ENCODE data around the gene NBEA.

Gene NBEA

GRCh38 chr13:35449821-35450220 lies 507.8 kb downstream of the NBEA start:
- no peak for DNase-seq

- no peak for DNase-seq
Observed at GRCh38 chr13:35455022-35455421, 513.0 kb downstream of the NBEA start.

GRCh38 chr13:35457258-35457657 lies 515.2 kb downstream of the NBEA start:
- no peak for DNase-seq

GRCh38 chr13:35460061-35460460 lies 518.0 kb downstream of the NBEA start:
- DNase-seq, result no peak

- no peak for DNase-seq
Observed at GRCh38 chr13:35465371-35465770, 523.3 kb downstream of the NBEA start.

GRCh38 chr13:35468195-35468594 lies 526.1 kb downstream of the NBEA start:
- DNase-seq, result no peak

- no peak for DNase-seq
Observed at GRCh38 chr13:35469806-35470525, 527.9 kb downstream of the NBEA start.

GRCh38 chr13:35470671-35471661 lies 528.9 kb downstream of the NBEA start:
- DNase-seq, result no peak

GRCh38 chr13:35471706-35472322 lies 529.7 kb downstream of the NBEA start:
- DNase-seq, result no peak

- no peak for DNase-seq
Observed at GRCh38 chr13:35472323-35472881, 530.3 kb downstream of the NBEA start.

GRCh38 chr13:35473206-35473775 lies 531.2 kb downstream of the NBEA start:
- DNase-seq, result no peak

- DNase-seq, result no peak
Observed at GRCh38 chr13:35473802-35474201, 531.7 kb downstream of the NBEA start.

GRCh38 chr13:35474496-35475211 lies 532.6 kb downstream of the NBEA start:
- DNase-seq, result no peak

- no peak for DNase-seq
Observed at GRCh38 chr13:35475212-35475959, 533.3 kb downstream of the NBEA start.

- DNase-seq, result no peak
Observed at GRCh38 chr13:35475960-35476943, 534.2 kb downstream of the NBEA start, which contains the start of gene MAB21L1. Gene MAB21L1, minus strand, starts transcription at chr13:35476689. Its CDS starts 551 bp downstream, at chr13:35476138.

- DNase-seq, result no peak
Observed at GRCh38 chr13:35477386-35477946, 535.4 kb downstream of the NBEA start.

- no peak for DNase-seq
Observed at GRCh38 chr13:35478271-35479037, 536.4 kb downstream of the NBEA start.

- DNase-seq, result no peak
Observed at GRCh38 chr13:35479038-35479492, 537.0 kb downstream of the NBEA start.

- DNase-seq, result no peak
Observed at GRCh38 chr13:35479706-35480105, 537.6 kb downstream of the NBEA start.

Measured in activated gamma-delta T cell treated with Interleukin-2 at 50 U/mL for 16 hours (primary cell).